H1 (cell line): Measurements from ENCODE around the gene ANKRD60.

Experiments used
- CEBPB ChIP-seq: IDR thresholded peaks from 2 replicates; pipeline ENCODE4 v1.6.1; 2012; ENCODE audit warnings: low read depth, low read length
- CTCF ChIP-seq, 3 experiments: IDR thresholded peaks; 1 replicate in 2 of 3; 2 replicates in 1 of 3; pipeline versions ENCODE4 v1.5.1 to v1.6.1; 2011; ENCODE audit warnings: low read length in 3 of 3, mild to moderate bottlenecking in 3 of 3, inconsistent platforms in 2 of 3, low read depth in 1 of 3, moderate library complexity in 1 of 3; ENCODE audit not compliant: insufficient read depth in 1 of 3; ENCODE audit errors: control extremely low read depth in 1 of 3
- EZH2 ChIP-seq: fragments of 200-600 bp; sonication (generic); IDR thresholded peaks from 2 replicates; pipeline ENCODE4 v1.7.1; 2012; ENCODE audit warnings: low read depth, mild to moderate bottlenecking, moderate library complexity, low read length, inconsistent platforms; ENCODE audit not compliant: severe bottlenecking
- JUN ChIP-seq: IDR thresholded peaks from 2 replicates; pipeline ENCODE4 v1.6.1; 2011; ENCODE audit warnings: low read depth, mild to moderate bottlenecking, improper control_type of control experiment, low read length
- MAFK ChIP-seq: IDR thresholded peaks from 2 replicates; pipeline ENCODE4 v1.6.1; 2012; ENCODE audit warnings: low read depth, mild to moderate bottlenecking, improper control_type of control experiment, low read length
- NANOG ChIP-seq: IDR thresholded peaks from 2 replicates; pipeline ENCODE4 v1.6.1; 2011; ENCODE audit warnings: low read length, low read depth, mild to moderate bottlenecking, inconsistent platforms; ENCODE audit not compliant: insufficient read depth, poor library complexity, severe bottlenecking
- PHF8 ChIP-seq: fragments of 200-600 bp; sonication (generic); conservative IDR thresholded peaks from 2 replicates; pipeline ENCODE4 v1.7.1; 2012; ENCODE audit warnings: low read depth, mild to moderate bottlenecking, inconsistent platforms, low read length, moderate library complexity
- POLR2A ChIP-seq, 2 experiments: IDR thresholded peaks; 1 replicate in 1 of 2; 2 replicates in 1 of 2; pipeline ENCODE4 v1.6.1; 2011; ENCODE audit warnings: low read depth in 2 of 2, low read length in 2 of 2, mild to moderate bottlenecking in 2 of 2; ENCODE audit errors: control extremely low read depth in 1 of 2
- POLR2AphosphoS5 ChIP-seq: IDR thresholded peaks from 2 replicates; pipeline ENCODE4 v1.6.1; 2011; ENCODE audit warnings: low read depth, low read length
- RNF2 ChIP-seq: fragments of 200-900, 300-1000 bp; sonication (generic); IDR thresholded peaks from 2 replicates; pipeline ENCODE4 v1.7.1; 2016; ENCODE audit warnings: borderline replicate concordance, low read depth, mild to moderate bottlenecking, antibody characterized with exemption, low read length; ENCODE audit not compliant: poor library complexity, severe bottlenecking; ENCODE audit errors: missing control alignments
- SIN3A ChIP-seq, 2 experiments: IDR thresholded peaks in 1 of 2; conservative IDR thresholded peaks in 1 of 2; 2 replicates each; pipeline ENCODE4 v1.6.1; 2011 to 2012; ENCODE audit warnings: low read length in 2 of 2, improper control_type of control experiment in 1 of 2, low read depth in 1 of 2, mild to moderate bottlenecking in 1 of 2
- YY1 ChIP-seq: IDR thresholded peaks from 2 replicates; pipeline ENCODE4 v1.6.1; 2011; ENCODE audit warnings: low read depth, mild to moderate bottlenecking, low read length
- TF ChIP-seq, protein P1 (sequence below): IDR thresholded peaks from 2 replicates; pipeline ENCODE4 v1.6.1; 2011; ENCODE audit warnings: low read length, improper control_type of control experiment

GRCh38 chr20:58261660-58262059, 33.2 kb upstream of the ANKRD60 start:
- TF ChIP-seq CTCF (IDR thresholded peaks at IDR 0.05; ENCODE audit: control extremely low read depth in 1 of 3, insufficient read depth in 1 of 3, low read depth in 1 of 3, low read length in 3 of 3) (no peak), RNF2 (no peak), JUN (no peak), POLR2AphosphoS5 (no peak), POLR2A (IDR thresholded peaks at IDR 0.05; ENCODE audit: control extremely low read depth in 1 of 2, low read depth in 2 of 2, low read length in 2 of 2) (no peak), YY1 (no peak), SIN3A (conservative IDR thresholded peaks at IDR 0.05 in 1 of 2, IDR thresholded peaks at IDR 0.05 in 1 of 2; ENCODE audit: low read depth in 1 of 2, low read length in 2 of 2) (no peak), NANOG (no peak), PHF8 (no peak), EZH2 (no peak), CEBPB (no peak), MAFK (no peak)
- TF ChIP-seq, protein P1, sequence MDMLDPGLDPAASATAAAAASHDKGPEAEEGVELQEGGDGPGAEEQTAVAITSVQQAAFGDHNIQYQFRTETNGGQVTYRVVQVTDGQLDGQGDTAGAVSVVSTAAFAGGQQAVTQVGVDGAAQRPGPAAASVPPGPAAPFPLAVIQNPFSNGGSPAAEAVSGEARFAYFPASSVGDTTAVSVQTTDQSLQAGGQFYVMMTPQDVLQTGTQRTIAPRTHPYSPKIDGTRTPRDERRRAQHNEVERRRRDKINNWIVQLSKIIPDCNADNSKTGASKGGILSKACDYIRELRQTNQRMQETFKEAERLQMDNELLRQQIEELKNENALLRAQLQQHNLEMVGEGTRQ = no peak
